ENCODE data around the gene SLC13A3.

SLC13A3 gene

DNA sequence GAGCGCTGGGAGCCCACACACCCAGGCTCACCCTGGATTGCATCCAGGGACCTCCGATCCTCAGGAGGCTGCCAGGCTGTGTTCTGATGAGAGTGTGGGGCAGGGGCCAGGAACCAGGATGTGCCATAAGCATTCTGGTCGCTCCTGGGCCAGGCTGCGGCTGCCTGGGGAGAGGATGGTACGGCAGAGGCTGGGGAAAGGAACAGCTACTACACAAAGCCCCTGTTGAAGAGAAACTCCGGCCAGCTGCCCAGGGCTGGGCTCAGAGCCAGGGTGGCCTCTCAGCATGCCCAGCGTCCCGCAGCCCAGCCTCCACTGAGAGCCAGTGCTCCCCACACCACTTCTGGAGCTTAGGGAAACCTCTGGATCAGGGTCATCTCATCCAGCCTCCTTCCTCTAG is 79.1 kb downstream of the SLC13A3 start:
- no peak for DNase-seq (ENCODE audit: low read depth, low spot score)
- Histone ChIP-seq H3K27ac (no peak overlapping the region), H3K36me3 (ENCODE audit: insufficient read depth, low read length) (no peaks in the 10 kb centered on the region), H3K9me3 (ENCODE audit: low read depth, low read length) (no peaks in the 10 kb centered on the region), H3K4me3 (no peak overlapping the region), H3K9ac (ENCODE audit: insufficient read length) (no peak overlapping the region)
- TF ChIP-seq FOXP2 (optimal IDR thresholded peaks at IDR 0.05; ENCODE audit: control extremely low read depth, extremely low read length, insufficient read depth) (no peak), EZH2 (IDR thresholded peaks at IDR 0.05) (no peak), POLR2AphosphoS5 (IDR thresholded peaks at IDR 0.05; ENCODE audit: borderline replicate concordance, low read depth, low read length) (no peak)

DNA sequence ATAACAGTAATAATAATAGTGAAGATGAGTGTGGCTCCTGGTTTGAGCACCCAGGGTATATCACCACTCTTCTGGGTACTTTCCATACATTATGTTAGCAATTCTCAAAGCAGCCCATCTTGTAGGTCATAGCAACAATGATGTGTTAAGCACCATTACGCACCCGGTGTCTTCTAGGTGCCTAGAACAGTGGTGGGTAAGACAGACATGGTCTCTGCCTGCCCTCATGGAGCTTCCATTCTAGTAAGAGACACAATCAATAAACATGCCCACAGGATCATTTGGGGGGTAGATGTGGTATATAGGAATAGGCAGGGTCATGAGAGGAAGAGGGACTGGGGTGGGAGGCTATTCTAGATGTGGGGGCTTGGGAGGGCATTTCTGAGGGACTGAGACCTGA is 79.8 kb downstream of the SLC13A3 start:
- Histone ChIP-seq H3K9me3 (ENCODE audit: low read depth, low read length) (no peaks in the 10 kb centered on the region), H3K27ac (no peak overlapping the region), H3K9ac (ENCODE audit: insufficient read length) (no peak overlapping the region), H3K36me3 (ENCODE audit: insufficient read depth, low read length) (no peaks in the 10 kb centered on the region), H3K4me3 (no peak overlapping the region)
- no peak for TF ChIP-seq FOXP2 (optimal IDR thresholded peaks at IDR 0.05; ENCODE audit: control extremely low read depth, extremely low read length, insufficient read depth)
- TF ChIP-seq EZH2 (IDR thresholded peaks at IDR 0.05): no peak
- no peak for TF ChIP-seq POLR2AphosphoS5 (IDR thresholded peaks at IDR 0.05; ENCODE audit: borderline replicate concordance, low read depth, low read length)
- DNase-seq (ENCODE audit: low read depth, low spot score): no peak

DNA sequence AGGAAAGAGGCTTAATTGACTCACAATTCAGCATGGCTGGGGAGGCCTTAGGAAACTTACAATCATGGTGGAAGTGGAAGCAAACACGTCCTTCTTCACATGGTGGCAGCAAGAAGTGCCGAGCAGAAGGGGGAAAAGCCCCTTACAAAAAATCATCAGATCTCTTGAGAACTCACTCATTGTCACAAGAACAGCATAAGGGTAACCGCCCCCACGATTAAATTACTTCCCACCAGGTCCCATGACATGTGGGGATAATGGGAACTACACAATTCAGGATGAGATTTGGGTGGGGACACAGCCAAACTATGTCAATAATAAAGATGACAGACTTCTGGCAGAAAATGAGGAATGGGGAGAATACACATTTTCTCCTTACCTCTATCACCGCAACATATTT is 80.3 kb downstream of the SLC13A3 start:
- no peak overlapping the region for H3K4me3 ChIP-seq
- H3K9ac ChIP-seq (ENCODE audit: insufficient read length): no peak overlapping the region
- H3K36me3 ChIP-seq (ENCODE audit: insufficient read depth, low read length): no peaks in the 10 kb centered on the region
- H3K9me3 ChIP-seq (ENCODE audit: low read depth, low read length): no peaks in the 10 kb centered on the region
- DNase-seq (ENCODE audit: low read depth, low spot score): no peak
- no peak overlapping the region for H3K27ac ChIP-seq
- TF ChIP-seq FOXP2 (optimal IDR thresholded peaks at IDR 0.05; ENCODE audit: control extremely low read depth, extremely low read length, insufficient read depth) (no peak), EZH2 (IDR thresholded peaks at IDR 0.05) (no peak), POLR2AphosphoS5 (IDR thresholded peaks at IDR 0.05; ENCODE audit: borderline replicate concordance, low read depth, low read length) (no peak)

DNA sequence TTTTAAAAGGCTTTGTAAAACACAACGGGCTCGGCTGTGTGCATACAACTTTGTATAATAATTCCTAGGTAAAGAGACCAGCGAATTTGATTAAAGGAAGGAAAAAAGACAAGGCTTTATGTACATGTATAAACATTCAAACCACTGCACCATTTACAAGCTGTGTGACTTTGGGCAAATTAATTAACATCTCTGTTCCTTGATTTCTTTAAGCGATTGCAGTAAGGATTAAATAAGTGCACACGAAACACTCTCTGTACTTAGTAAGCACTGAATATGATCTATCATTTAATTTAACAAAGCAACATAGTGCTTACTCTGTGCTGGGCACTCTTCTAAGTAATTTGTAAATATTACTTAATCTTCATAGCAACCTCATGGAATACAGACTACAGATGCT is 81.3 kb downstream of the SLC13A3 start:
- H3K9ac ChIP-seq (ENCODE audit: insufficient read length): no peak overlapping the region
- DNase-seq (ENCODE audit: low read depth, low spot score): no peak
- no peak overlapping the region for H3K27ac ChIP-seq
- no peaks in the 10 kb centered on the region for H3K9me3 ChIP-seq (ENCODE audit: low read depth, low read length)
- TF ChIP-seq EZH2 (IDR thresholded peaks at IDR 0.05) (no peak), POLR2AphosphoS5 (IDR thresholded peaks at IDR 0.05; ENCODE audit: borderline replicate concordance, low read depth, low read length) (no peak), FOXP2 (optimal IDR thresholded peaks at IDR 0.05; ENCODE audit: control extremely low read depth, extremely low read length, insufficient read depth) (no peak)
- H3K4me3 ChIP-seq: no peak overlapping the region
- no peaks in the 10 kb centered on the region for H3K36me3 ChIP-seq (ENCODE audit: insufficient read depth, low read length)

DNA sequence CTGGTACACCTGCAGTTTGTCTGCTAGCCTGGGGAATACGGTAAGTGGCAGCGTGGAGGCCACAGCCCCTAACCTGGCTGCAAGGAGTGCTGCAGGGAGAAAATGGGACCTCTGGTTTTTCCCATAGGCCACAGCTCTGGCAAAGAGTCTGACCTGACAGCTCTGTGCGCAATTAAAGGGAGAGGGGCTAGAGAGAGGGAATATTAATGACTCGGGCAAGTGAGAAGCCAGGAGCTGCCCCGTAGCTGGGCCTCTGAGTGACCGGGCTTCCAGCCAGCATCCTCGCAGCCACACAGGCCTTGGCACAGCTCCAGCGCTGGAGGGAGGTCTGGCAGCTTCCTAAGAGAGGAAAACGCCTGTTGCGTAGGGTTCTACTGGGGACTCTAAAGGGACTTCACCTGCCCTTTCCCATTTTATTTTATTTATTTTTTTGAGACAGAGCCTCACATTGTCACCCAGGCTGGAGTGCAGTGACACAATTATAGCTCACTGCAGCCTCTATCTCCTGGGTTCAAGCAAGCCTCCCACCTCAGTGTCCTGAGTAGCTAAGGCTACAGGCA is 82.6 kb downstream of the SLC13A3 start:
- DNase-seq (ENCODE audit: low read depth, low spot score): no peak
- Histone ChIP-seq H3K9ac (ENCODE audit: insufficient read length) (no peak overlapping the region), H3K9me3 (ENCODE audit: low read depth, low read length) (no peaks in the 10 kb centered on the region), H3K36me3 (ENCODE audit: insufficient read depth, low read length) (no peaks in the 10 kb centered on the region), H3K27ac (no peak overlapping the region), H3K4me3 (no peak overlapping the region)
- TF ChIP-seq POLR2AphosphoS5 (IDR thresholded peaks at IDR 0.05; ENCODE audit: borderline replicate concordance, low read depth, low read length) (no peak), EZH2 (IDR thresholded peaks at IDR 0.05) (no peak), FOXP2 (optimal IDR thresholded peaks at IDR 0.05; ENCODE audit: control extremely low read depth, extremely low read length, insufficient read depth) (no peak)

DNA sequence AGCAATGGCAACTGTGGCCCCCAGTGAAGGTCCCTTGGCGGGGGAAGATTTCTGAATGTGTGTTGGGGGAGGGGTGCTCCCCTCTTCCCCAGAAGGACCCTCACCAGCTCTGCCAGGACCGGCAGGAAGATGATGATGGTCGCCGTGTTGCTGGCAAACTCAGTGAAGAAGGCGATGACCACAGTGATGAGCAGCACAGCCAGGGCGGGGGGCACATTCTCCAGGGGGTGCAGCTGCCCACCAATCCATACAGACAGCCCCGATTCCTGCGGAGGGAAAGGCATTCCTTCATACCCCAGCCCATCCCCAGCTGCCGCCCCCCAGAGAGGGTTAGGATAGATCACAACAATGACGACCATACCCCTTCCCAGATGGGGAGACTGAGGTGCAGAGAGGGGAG is 85.1 kb downstream of the SLC13A3 start:
- H3K9me3 ChIP-seq (ENCODE audit: low read depth, low read length): no peaks in the 10 kb centered on the region
- no peak for DNase-seq (ENCODE audit: low read depth, low spot score)
- H3K27ac ChIP-seq: no peak overlapping the region
- H3K9ac ChIP-seq (ENCODE audit: insufficient read length): no peak overlapping the region
- TF ChIP-seq EZH2 (IDR thresholded peaks at IDR 0.05) (no peak), POLR2AphosphoS5 (IDR thresholded peaks at IDR 0.05; ENCODE audit: borderline replicate concordance, low read depth, low read length) (no peak), FOXP2 (optimal IDR thresholded peaks at IDR 0.05; ENCODE audit: control extremely low read depth, extremely low read length, insufficient read depth) (no peak)
- no peaks in the 10 kb centered on the region for H3K36me3 ChIP-seq (ENCODE audit: insufficient read depth, low read length)
- H3K4me3 ChIP-seq: no peak overlapping the region

DNA sequence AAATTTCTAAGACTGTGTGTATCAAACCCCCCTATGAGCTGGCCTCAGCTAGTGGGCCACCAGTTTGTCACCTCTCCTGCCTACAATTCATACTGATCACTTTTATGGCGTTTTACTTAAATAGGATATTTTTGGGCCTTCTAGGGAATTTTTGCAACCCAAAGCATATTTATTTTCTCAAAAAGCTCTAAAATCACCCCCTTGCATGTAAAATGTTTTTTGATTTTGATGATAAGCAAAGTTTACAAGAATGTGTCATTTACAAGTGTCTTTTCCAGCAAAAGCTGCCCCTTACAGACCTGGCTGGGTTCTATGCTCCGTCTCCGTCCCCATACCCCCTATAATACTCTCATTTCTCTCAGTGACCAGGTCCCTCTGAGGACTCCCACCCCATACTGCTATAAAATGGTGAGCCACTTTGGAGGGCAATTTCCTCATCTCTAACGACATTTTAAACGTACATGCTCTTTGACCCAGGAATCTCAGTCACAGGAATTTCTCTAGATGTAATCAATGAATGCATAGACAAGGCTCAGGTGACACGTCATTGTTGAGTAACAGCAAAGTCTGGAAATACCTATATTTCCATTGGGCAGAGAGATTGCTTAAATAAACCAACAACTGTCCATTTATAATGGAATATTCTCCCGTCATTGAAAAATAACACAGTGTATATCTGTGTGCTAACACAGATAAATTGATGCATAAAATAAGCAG is 86.9 kb downstream of the SLC13A3 start:
- no peak overlapping the region for H3K4me3 ChIP-seq
- H3K27ac ChIP-seq: no peak overlapping the region
- no peaks in the 10 kb centered on the region for H3K36me3 ChIP-seq (ENCODE audit: insufficient read depth, low read length)
- TF ChIP-seq EZH2 (IDR thresholded peaks at IDR 0.05) (no peak), POLR2AphosphoS5 (IDR thresholded peaks at IDR 0.05; ENCODE audit: borderline replicate concordance, low read depth, low read length) (no peak), FOXP2 (optimal IDR thresholded peaks at IDR 0.05; ENCODE audit: control extremely low read depth, extremely low read length, insufficient read depth) (no peak)
- H3K9me3 ChIP-seq (ENCODE audit: low read depth, low read length): no peaks in the 10 kb centered on the region
- H3K9ac ChIP-seq (ENCODE audit: insufficient read length): no peak overlapping the region
- no peak for DNase-seq (ENCODE audit: low read depth, low spot score)

DNA sequence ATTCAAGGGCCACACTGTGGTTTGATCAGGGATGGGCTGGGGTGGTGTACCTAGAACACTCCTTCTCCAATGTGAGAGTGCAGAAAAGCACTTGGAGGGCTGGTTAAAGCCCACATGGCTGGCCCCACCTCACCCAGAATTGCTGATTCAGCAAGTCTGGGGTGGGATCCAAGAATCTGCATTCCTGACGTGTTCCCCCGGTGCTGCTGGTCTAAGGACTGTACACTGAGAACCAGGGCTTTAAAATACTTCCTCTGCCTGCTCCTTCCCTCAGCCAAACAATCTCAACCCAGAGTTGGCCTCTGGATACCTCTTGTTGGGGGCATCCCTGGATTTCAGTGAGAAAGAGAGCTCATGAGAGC is 87.4 kb downstream of the SLC13A3 start:
- DNase-seq (ENCODE audit: low read depth, low spot score): no peak
- no peak overlapping the region for H3K9ac ChIP-seq (ENCODE audit: insufficient read length)
- no peaks in the 10 kb centered on the region for H3K36me3 ChIP-seq (ENCODE audit: insufficient read depth, low read length)
- no peak overlapping the region for H3K27ac ChIP-seq
- no peak overlapping the region for H3K4me3 ChIP-seq
- H3K9me3 ChIP-seq (ENCODE audit: low read depth, low read length): no peaks in the 10 kb centered on the region
- TF ChIP-seq POLR2AphosphoS5 (IDR thresholded peaks at IDR 0.05; ENCODE audit: borderline replicate concordance, low read depth, low read length): no peak
- no peak for TF ChIP-seq EZH2 (IDR thresholded peaks at IDR 0.05)
- TF ChIP-seq FOXP2 (optimal IDR thresholded peaks at IDR 0.05; ENCODE audit: control extremely low read depth, extremely low read length, insufficient read depth): no peak

Data from SK-N-MC (cell line).